Testis (tissue), 2 donors: ENCODE measurements around the gene IVNS1ABP.
"Not testable (repeated sequence)": the region's sequence is repeated elsewhere in the genome, so short reads cannot be mapped to it uniquely, and the experiment has no call there.

Experiments used
- POLR2A ChIP-seq: fragments of 450-650 bp; IDR thresholded peaks from one replicate; pipeline ENCODE4 v1.6.1; 2017; ENCODE audit warnings: antibody characterized with exemption, mild to moderate bottlenecking, moderate library complexity
- TF ChIP-seq, protein P1 (sequence below), 3 experiments: fragments of 450-650 bp in 2 of 3; fragments of 200-600 bp in 1 of 3; sonication (generic) in 1 of 3; IDR thresholded peaks; one replicate each; pipeline ENCODE4 v1.5.1; 2016 to 2019; ENCODE audit warnings: antibody characterized with exemption in 3 of 3, mild to moderate bottlenecking in 2 of 3, moderate library complexity in 1 of 3

DNA sequence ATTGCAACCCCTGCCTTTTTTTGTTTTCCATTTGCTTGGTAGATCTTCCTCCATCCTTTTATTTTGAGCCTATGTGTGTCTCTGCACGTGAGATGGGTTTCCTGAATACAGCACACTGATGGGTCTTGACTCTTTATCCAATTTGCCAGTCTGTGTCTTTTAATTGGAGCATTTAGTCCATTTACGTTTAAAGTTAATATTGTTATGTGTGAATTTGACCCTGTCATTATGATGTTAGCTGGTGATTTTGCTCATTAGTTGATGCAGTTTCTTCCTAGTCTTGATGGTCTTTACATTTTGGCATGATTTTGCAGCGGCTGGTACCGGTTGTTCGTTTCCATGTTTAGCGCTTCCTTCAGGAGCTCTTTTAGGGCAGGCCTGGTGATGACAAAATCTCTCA lies 61.4 kb downstream of the IVNS1ABP start:
- TF ChIP-seq, protein P1, sequence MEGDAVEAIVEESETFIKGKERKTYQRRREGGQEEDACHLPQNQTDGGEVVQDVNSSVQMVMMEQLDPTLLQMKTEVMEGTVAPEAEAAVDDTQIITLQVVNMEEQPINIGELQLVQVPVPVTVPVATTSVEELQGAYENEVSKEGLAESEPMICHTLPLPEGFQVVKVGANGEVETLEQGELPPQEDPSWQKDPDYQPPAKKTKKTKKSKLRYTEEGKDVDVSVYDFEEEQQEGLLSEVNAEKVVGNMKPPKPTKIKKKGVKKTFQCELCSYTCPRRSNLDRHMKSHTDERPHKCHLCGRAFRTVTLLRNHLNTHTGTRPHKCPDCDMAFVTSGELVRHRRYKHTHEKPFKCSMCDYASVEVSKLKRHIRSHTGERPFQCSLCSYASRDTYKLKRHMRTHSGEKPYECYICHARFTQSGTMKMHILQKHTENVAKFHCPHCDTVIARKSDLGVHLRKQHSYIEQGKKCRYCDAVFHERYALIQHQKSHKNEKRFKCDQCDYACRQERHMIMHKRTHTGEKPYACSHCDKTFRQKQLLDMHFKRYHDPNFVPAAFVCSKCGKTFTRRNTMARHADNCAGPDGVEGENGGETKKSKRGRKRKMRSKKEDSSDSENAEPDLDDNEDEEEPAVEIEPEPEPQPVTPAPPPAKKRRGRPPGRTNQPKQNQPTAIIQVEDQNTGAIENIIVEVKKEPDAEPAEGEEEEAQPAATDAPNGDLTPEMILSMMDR (IDR thresholded peaks at IDR 0.05), result not testable (repeated sequence)
- TF ChIP-seq POLR2A, result not testable (repeated sequence)
